ENCODE data around the gene LRRC49.

Gene LRRC49

GRCh38 chr15:71092056-71092600, 199.5 kb downstream of the LRRC49 start:
- no peak for DNase-seq (ENCODE audit: low spot score)

- no peak for DNase-seq (ENCODE audit: low spot score)
Observed at GRCh38 chr15:71093054-71094024, 200.7 kb downstream of the LRRC49 start.

GRCh38 chr15:71094137-71094536, 201.5 kb downstream of the LRRC49 start:
- no peak for DNase-seq (ENCODE audit: low spot score)

- no peak for DNase-seq (ENCODE audit: low spot score)
Observed at GRCh38 chr15:71096676-71097075, 204.1 kb downstream of the LRRC49 start.

- DNase-seq (ENCODE audit: low spot score), result no peak
Observed at GRCh38 chr15:71097890-71098289, 205.3 kb downstream of the LRRC49 start.

GRCh38 chr15:71098920-71099319, 206.3 kb downstream of the LRRC49 start:
- DNase-seq (ENCODE audit: low spot score), result no peak

Data from pons (tissue), 1 donor.